ENCODE measurements around the gene HOXA9. TPM values are rescaled to one million over a fixed set of nuclear protein-coding genes. Genes with fewer than 3 reads are reported as not detected.
A peak's percentile ranks its signal among the peaks of the same experiment; 100 is the strongest.

Gene HOXA9
- total and polyA plus RNA-seq, 7 donors: 13.0 to 35.7 (median 21.6) TPM

DNA sequence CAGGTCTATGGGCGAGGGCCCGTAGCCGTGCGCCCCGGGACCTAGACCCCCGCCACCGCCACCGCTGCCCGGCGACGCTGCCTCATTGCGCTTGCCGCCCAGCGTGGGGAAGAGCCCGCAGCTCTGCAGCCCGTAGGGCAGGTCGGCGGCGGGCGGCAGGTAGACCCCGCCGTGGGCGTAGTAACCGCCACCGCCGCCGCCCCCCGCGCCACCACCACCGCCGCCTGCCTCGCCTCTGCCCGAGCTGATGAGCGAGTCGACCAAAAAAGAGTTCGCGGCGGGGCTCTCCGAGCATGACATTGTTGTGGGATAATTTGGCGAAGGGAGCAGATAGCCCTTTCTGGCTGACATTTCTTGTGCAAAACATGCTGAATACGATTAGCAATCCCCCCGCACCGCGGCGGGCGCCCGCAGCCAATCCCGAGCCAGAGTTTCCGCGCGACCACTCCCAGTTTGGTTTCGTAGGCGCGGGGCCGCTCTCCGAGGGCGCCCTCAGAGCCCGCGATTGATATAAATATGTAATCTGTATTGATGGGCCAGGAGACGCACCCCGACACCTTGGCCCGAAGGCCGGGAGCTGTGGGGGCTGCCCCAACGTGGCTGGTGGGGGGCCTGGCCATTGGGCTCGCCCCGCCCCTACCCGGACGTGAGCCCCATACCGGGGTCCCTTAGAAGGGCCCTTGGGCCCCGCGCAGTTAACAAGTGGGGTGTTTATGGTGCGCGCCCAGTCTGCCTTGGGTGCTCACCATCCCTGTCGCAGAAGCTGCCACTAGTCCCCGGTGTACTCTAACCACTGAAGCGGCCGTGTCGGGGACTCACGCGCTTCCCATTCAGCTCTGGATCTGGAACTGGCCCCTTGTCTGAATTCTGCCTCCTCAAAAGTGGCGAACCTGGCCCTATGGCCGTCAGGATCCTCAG lies 8.9 kb upstream of the HOXA9 start, which contains the start of gene HOXA10:
Gene HOXA10, minus strand, starts transcription at position 365 of the 918 bp plus-strand sequence. Its CDS starts 14 bp downstream, at position 351.
- peak; percentile 88 for DNase-seq
- H3K27me3 ChIP-seq: no peaks in the 10 kb centered on the region

DNA sequence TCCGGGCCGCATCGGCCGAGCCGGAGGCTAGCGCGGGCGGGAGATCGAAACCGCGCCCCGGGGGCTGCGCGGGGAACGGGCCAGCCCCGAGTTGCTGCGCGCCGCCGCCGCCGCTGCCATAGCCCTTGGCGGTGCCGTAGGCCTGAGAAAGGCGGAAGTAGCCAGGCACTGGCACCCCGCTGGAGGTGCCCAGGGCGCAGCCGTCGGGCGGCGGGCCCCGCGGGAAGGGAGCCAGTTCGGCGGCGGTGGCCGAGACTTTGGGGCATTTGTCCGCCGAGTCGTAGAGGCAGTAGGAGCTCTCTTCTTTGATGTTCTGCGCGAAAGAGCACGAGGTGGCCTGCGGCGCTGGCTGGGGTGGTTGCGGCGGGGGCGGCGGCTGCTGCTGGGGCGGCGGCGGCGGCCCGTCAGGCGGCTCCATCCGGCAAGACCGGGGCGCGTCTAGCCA lies 8.2 kb upstream of the HOXA9 start:
- H3K27ac ChIP-seq: peak overlapping the region in 3 of 4 donors; percentile 97 to 98 (median 98)
- H3K4me1 ChIP-seq: peaks cover 0 to 31% (median 17%) of the 10 kb centered on the region in 4 donors
- peak; percentile 74 for DNase-seq
- TF ChIP-seq POLR2A (IDR thresholded peaks at IDR 0.05) (no peak), EP300 (IDR thresholded peaks at IDR 0.05) (no peak), POLR2AphosphoS5 (IDR thresholded peaks at IDR 0.05) (peak in 1 of 4 donors; percentile 20)
- H3K9me3 ChIP-seq: no peaks in the 10 kb centered on the region
- intact Hi-C loops (cut with DNase I): no loop called here
- no peaks in the 10 kb centered on the region for H3K36me3 ChIP-seq
- peak overlapping the region; percentile 47 to 85 (median 82) for H3K4me3 ChIP-seq
- H3K27me3 ChIP-seq: no peaks in the 10 kb centered on the region
- 0 to 1% methylated on average over 59 of the region's 59 CpGs for WGBS, 2 donors

More for the DNA sequence above, 8.9 kb upstream of the HOXA9 start, which contains the start of gene HOXA10:
- intact Hi-C loops (cut with DNase I): no loop called here
- Histone ChIP-seq H3K9me3 (no peaks in the 10 kb centered on the region), H3K4me3 (peak within 1 kb of the TSS; percentile 47 to 85 (median 82)), H3K4me1 (peaks cover 0 to 31% (median 17%) of the 10 kb centered on the region in 4 donors), H3K27ac (peak within 1 kb of the TSS in 3 of 4 donors; percentile 97 to 98 (median 98)), H3K36me3 (no peaks in the 10 kb centered on the region)
- TF ChIP-seq POLR2A (IDR thresholded peaks at IDR 0.05) (peak; percentile 33 to 52), POLR2AphosphoS5 (IDR thresholded peaks at IDR 0.05) (peak; percentile 45 to 75 (median 66))
- TF ChIP-seq, protein P1, sequence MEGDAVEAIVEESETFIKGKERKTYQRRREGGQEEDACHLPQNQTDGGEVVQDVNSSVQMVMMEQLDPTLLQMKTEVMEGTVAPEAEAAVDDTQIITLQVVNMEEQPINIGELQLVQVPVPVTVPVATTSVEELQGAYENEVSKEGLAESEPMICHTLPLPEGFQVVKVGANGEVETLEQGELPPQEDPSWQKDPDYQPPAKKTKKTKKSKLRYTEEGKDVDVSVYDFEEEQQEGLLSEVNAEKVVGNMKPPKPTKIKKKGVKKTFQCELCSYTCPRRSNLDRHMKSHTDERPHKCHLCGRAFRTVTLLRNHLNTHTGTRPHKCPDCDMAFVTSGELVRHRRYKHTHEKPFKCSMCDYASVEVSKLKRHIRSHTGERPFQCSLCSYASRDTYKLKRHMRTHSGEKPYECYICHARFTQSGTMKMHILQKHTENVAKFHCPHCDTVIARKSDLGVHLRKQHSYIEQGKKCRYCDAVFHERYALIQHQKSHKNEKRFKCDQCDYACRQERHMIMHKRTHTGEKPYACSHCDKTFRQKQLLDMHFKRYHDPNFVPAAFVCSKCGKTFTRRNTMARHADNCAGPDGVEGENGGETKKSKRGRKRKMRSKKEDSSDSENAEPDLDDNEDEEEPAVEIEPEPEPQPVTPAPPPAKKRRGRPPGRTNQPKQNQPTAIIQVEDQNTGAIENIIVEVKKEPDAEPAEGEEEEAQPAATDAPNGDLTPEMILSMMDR (IDR thresholded peaks at IDR 0.05): no peak
- 1 to 4% methylated on average over 82 of the region's 82 CpGs for WGBS, 2 donors

DNA sequence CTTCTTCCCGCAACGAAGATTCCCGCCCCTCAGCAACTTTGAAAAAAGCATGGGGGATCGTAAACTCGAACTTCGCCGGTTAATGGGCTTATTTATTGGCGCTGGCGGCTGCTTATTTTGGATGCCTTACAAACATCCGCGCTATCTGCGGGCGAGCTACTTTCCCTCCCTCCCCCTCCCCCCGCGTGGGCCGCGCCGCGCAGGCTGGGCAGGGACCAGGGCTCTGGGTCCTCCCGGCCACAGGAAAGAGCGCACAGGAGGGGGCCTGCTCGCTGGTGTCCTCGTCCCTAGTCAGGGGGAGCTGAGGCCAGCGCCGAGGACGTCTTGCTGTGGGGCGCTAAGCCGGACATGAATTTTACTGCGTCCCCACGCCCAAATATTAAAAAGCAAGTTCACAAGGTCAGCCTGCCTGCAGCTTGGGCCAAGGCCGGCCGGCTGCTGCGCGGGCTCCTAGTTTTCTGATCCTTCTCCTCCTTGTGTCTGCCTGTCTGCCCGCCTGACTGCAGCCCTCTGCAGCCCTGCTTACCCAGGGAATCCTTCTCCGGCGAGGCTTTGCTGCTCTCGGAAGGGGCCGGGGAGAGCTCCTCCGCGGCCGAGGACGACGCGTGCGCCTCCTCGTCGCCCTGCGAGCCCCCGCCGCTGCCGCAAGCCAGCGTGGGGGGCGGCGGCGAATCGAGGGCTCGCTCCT lies 7.6 kb upstream of the HOXA9 start:
- Histone ChIP-seq H3K36me3 (no peaks in the 10 kb centered on the region), H3K4me3 (peak overlapping the region; percentile 47 to 85 (median 82)), H3K4me1 (peaks cover 0 to 31% (median 20%) of the 10 kb centered on the region in 4 donors), H3K27ac (peak overlapping the region in 3 of 4 donors; percentile 97 to 98 (median 98)), H3K9me3 (no peaks in the 10 kb centered on the region), H3K27me3 (no peaks in the 10 kb centered on the region)
- DNase-seq: peak; percentile 95
- TF ChIP-seq POLR2A (IDR thresholded peaks at IDR 0.05) (peak; percentile 70 to 86), POLR2AphosphoS5 (IDR thresholded peaks at IDR 0.05) (peak; percentile 82 to 93 (median 90)), EP300 (IDR thresholded peaks at IDR 0.05) (peak in 1 of 4 donors; percentile 73)
- TF ChIP-seq, protein P1 (IDR thresholded peaks at IDR 0.05): no peak
- 1% methylated on average over 58 of the region's 58 CpGs for WGBS, 2 donors
- intact Hi-C loops (cut with DNase I): no loop called here

DNA sequence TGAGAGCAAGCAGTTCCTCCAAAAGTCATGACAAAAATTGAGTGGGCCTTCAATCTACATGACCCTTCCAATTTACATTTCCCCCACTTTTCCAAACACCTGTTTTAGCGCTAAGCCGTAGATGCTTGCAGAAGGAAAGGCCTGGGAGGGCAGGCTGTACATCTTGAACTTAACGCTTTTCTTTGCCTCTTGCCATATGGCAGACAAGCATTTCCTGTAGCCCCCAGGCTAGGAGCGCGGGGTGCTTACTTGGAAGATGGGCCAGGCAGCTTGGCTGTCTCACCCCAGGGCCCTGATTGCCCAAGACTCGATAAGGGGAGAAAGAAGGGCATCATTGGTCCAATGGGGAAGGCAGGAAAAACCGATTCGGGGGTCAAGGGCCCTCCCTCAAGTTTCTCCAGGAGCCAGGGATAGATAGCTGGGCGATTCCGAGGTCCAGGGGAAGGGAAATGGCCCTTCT lies 7.0 kb upstream of the HOXA9 start:
- Histone ChIP-seq H3K27ac (peak overlapping the region in 3 of 4 donors; percentile 97 to 98 (median 98)), H3K9me3 (no peaks in the 10 kb centered on the region), H3K27me3 (no peaks in the 10 kb centered on the region), H3K36me3 (no peaks in the 10 kb centered on the region), H3K4me1 (peaks cover 0 to 34% (median 26%) of the 10 kb centered on the region in 4 donors), H3K4me3 (peak overlapping the region; percentile 47 to 85 (median 82))
- TF ChIP-seq, protein P1 (IDR thresholded peaks at IDR 0.05): no peak
- no peak for TF ChIP-seq EP300 (IDR thresholded peaks at IDR 0.05)
- TF ChIP-seq POLR2A (IDR thresholded peaks at IDR 0.05): no peak
- no peak for TF ChIP-seq POLR2AphosphoS5 (IDR thresholded peaks at IDR 0.05)
- 2 to 7% methylated on average over 10 of the region's 10 CpGs for WGBS, 2 donors
- intact Hi-C loops (cut with DNase I): no loop called here
- DNase-seq: peak; percentile 75

Measured in sigmoid colon (tissue), 7 donors.